HCEC 1CT (cell line): ENCODE results near the gene ABCB9.
"Not testable (repeated sequence)": the region's sequence is repeated elsewhere in the genome, so short reads cannot be mapped to it uniquely, and the experiment has no call there.

Experiments used
- DNase-seq: peaks from one replicate; pipeline ENCODE4 v3.0.0-alpha.2; 2017

Gene ABCB9

GRCh38 chr12:122893208-122894153 lies 72.8 kb downstream of the ABCB9 start:
- no peak for DNase-seq

GRCh38 chr12:122892724-122893123 lies 73.5 kb downstream of the ABCB9 start:
- not testable (repeated sequence) for DNase-seq

GRCh38 chr12:122891661-122892525 lies 74.4 kb downstream of the ABCB9 start:
- peak; percentile 76 for DNase-seq

- no peak for DNase-seq
These were observed 76.3 kb downstream of the ABCB9 start for GRCh38 chr12:122889761-122890520.

GRCh38 chr12:122888232-122888752 lies 78.0 kb downstream of the ABCB9 start:
- DNase-seq = peak; percentile 29

- DNase-seq = no peak
These were observed 78.4 kb downstream of the ABCB9 start for GRCh38 chr12:122887819-122888212.

GRCh38 chr12:122886851-122887818 lies 79.1 kb downstream of the ABCB9 start:
- peak; percentile 69 for DNase-seq

- no peak for DNase-seq
These were observed 80.1 kb downstream of the ABCB9 start for GRCh38 chr12:122886161-122886560.

- peak; percentile 56 for DNase-seq
These were observed 81.4 kb downstream of the ABCB9 start for GRCh38 chr12:122884860-122885259.

- DNase-seq = no peak
These were observed 82.0 kb downstream of the ABCB9 start for GRCh38 chr12:122884091-122884826.

- no peak for DNase-seq
These were observed 83.2 kb downstream of the ABCB9 start for GRCh38 chr12:122882908-122883558.

- DNase-seq = peak; percentile 38
These were observed 85.6 kb downstream of the ABCB9 start for GRCh38 chr12:122880668-122881067.

- no peak for DNase-seq
These were observed 86.1 kb downstream of the ABCB9 start for GRCh38 chr12:122880155-122880667.
